Muscle of back (tissue), 11 donors: Measurements from ENCODE around the gene HDGFL2. TPM values are rescaled to one million over a fixed set of nuclear protein-coding genes. Genes with fewer than 3 reads are reported as not detected.

Experiments
- DNase-seq, 3 donors: peaks; one replicate each; pipeline versions ENCODE4 v3.0.0 to v3.0.0-alpha.2; 2013
- polyA plus RNA-seq, 10 donors: library from polyadenylated mRNA; unstranded; fragments of 120-200 nt; gene quantifications; one replicate each; pipeline ENCODE4 v1.2.1, GENCODE V29; 2013; ENCODE audit not compliant: insufficient read length in 10 of 10

The HDGFL2 gene
- polyA plus RNA-seq, 10 donors: 47.3 to 91.9 (median 57.4) TPM

DNA sequence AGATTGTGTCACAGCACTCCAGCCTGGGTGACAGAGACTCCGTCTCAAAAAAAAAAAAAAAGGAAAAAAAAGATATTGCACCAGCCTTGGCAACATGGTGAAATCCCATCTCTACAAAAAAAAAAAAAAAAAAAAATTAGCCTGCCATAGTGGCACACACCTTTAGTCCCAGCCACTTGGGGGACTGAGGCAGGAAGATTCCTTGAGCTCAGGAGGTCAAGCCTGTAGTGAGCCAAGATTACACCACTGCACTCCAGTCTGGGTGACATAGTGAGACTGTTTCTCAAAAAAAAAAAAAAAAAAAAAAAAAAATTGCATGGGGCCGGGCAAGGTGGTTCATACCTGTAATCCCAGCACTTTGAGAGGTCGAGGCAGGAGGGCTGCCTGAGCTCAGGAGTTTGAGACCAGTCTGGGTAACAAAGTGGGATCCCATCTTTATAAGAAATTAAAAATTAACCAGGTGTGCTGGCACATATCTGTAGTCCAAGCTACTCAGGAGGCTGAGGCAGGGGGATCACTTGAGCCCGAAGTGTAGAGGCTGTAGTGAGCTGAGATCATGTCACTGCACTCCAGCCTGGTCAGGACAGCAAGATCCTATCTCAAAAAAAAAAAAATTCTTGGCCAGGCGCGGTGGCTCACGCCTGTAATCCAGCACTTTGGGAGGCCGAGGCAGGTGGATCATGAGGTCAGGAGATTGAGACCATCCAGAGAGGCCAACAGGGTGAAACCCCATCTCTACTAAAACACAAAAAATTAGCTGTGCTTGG is 7.1 kb upstream of the HDGFL2 start:
- no peak for DNase-seq

GRCh38 chr19:4467835-4468234 is 4.3 kb upstream of the HDGFL2 start:
- no peak for DNase-seq

DNA sequence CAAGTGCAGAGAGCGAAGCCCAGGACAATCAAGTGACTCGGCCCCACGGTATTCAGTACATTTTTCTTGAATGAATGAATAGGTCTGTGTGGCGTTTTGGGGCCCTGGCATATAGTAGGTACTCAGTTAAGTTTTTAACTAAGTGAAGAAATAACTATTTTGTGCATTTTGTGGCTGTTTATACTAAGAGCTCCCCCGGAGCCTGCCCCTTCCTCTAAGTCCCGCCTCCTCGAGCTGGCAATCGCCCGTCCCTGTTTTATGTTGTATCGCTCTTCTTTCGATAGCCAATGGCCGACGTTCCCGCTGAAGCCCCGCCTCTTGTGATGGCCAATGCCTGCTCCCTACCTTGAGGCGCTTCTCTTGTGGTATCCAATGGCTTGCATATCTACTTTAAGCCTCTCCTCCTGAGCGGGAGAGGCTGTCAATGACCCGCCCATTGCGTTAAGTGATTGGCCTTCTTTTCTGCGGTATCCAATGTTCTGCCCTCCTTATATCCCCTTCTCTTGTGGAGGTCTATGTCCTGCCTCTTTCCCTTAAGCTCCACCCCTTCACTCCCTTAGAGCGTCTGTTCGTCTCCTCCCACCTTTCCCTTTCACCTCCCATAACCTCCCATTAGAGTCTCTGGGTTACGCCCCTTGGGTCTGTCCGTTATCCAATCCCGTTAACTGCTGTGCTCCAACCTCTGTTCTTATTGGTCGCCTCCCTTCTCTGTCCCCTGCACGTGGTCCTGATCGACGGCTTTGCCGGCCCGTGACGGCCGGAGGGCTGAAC is 509 bp upstream of the HDGFL2 start:
- peak; percentile 99 to 100 (median 100) for DNase-seq

GRCh38 chr19:4473011-4473762 is 1.1 kb downstream of the HDGFL2 start:
- DNase-seq: no peak

GRCh38 chr19:4473763-4474513 is 1.8 kb downstream of the HDGFL2 start:
- DNase-seq: peak in 1 of 3 donors; percentile 25

DNA sequence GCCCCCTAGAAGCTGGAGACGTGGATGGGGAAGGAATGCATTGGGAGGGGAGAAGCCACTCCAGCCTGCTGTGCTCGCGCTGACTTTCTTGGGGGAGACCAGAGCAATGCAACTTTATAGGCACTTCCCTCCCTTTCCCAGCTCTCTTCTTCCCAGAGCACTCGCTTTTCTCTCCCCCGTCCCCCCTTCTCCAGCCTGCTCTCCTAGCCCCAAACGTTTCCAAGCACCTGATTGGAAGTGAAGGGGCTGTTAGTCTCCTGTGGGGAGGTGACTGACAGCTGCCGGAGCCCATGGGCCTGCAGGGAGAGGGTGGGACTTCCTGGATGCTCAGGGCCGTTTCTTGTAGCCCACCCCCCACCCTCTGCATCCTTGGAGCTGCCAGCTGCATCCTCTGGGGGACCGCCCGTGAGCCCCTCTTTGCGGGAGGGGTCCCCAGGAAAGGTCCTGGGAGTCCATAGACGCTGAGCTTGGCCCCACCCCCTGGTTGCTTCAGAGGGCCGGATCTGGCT is 2.5 kb downstream of the HDGFL2 start:
- DNase-seq: peak; percentile 66 to 86 (median 70)

GRCh38 chr19:4477034-4477801 is 5.1 kb downstream of the HDGFL2 start:
- DNase-seq: no peak

DNA sequence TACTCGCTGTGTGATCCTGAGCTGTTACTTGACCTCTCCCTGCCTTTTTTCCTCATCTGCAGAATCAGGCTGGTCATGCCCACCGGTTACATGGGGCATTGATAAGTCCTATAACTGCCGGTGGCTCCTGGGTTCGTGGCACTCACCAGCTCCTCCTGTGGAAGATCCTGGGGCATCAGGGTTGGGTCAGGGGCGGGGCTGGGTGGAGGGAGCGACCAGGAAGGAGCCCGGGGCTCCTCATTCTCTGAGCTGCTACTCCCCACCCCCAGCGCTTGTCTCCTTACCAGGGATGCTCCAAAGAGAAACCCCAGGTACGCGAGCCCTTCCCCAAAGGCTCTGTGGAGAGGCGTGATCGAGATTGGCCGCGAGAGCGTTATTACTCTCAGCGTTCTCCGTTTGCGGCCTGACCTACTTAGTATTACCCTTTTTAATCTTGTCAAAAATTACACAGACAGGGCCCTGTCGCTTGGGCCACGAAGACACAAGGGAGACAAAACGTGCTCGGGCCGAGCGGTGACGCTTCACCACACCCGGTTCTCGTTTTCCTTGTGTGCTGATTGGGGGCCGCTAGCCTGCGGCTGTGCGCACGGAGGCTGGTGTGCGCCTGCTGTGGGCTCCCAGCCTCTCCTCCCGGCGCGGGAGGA is 10.7 kb downstream of the HDGFL2 start:
- no peak for DNase-seq

GRCh38 chr19:4483385-4483784 is 11.3 kb downstream of the HDGFL2 start:
- DNase-seq: no peak

DNA sequence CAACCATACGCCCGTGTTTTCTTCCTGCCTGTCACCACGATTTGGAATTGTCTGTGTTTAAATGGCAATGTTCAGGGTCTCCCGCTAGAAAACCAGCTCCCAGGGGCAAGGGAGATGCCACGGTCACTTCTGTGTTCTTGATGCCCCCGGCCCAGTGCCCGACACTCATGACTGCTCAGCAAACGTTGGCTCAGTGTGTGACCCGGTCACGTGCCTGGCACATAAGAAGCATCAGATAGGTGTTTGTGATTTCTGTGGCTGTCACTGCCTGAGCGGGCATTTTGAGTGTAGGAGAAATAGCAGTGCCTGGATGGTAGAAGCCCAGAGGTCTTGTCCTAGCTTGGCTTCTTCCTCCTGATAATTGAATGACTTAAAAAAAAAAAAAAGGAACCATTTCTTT is 15.5 kb downstream of the HDGFL2 start:
- DNase-seq: no peak

GRCh38 chr19:4488496-4488895 is 16.4 kb downstream of the HDGFL2 start:
- no peak for DNase-seq

DNA sequence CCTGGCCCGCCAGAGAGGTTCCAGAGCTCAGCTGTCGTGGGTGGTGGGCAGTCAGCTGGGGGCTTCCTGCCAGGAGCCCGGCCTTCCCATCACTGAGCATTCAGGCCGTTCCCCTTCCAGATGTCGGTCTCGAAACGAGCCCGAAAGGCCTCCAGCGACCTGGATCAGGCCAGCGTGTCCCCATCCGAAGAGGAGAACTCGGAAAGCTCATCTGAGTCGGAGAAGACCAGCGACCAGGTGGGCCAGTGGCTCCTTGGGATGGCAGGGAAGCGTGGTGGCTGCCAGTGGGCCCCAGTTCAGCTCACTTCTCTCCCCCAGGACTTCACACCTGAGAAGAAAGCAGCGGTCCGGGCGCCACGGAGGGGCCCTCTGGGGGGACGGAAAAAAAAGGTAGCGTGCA is 19.3 kb downstream of the HDGFL2 start:
- DNase-seq: no peak

DNA sequence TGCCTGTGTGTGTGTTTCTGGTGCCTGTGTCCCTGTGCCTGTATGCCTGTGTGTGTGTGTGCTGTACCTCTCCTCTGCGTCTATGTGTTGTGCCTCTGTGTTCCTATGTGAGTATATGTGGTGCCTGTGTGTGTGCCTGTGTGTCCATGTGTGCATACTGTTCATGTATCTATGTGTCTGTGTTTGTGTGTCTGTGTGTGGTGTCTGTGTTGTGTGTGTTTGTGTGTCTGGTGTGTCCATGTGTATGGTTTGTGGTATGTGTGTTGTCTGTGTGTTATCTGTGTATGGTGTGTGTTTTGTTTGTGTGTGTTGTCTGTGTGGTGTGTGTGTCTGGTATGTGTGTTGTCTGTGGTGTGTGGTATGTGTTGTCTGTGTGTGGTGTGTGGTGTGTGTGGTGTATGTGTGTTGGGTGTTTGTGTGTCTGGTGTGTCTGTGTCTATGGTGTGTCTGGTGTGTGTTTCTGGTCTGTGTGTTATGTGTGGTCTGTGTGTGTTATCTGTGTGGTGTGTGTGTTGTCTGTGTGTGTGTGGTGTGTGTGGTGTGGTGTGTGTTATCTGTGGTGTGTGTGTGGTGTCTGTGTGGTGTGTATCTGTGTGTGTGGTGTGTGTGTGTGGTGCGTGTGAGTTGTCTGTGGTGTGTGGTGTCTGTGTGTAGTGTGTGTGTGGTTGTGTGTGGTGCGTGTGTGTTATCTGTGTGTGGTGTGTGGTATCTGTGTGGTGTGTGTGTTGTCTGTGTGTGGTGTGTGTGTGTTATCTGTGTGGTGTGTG is 20.4 kb downstream of the HDGFL2 start:
- no peak for DNase-seq

DNA sequence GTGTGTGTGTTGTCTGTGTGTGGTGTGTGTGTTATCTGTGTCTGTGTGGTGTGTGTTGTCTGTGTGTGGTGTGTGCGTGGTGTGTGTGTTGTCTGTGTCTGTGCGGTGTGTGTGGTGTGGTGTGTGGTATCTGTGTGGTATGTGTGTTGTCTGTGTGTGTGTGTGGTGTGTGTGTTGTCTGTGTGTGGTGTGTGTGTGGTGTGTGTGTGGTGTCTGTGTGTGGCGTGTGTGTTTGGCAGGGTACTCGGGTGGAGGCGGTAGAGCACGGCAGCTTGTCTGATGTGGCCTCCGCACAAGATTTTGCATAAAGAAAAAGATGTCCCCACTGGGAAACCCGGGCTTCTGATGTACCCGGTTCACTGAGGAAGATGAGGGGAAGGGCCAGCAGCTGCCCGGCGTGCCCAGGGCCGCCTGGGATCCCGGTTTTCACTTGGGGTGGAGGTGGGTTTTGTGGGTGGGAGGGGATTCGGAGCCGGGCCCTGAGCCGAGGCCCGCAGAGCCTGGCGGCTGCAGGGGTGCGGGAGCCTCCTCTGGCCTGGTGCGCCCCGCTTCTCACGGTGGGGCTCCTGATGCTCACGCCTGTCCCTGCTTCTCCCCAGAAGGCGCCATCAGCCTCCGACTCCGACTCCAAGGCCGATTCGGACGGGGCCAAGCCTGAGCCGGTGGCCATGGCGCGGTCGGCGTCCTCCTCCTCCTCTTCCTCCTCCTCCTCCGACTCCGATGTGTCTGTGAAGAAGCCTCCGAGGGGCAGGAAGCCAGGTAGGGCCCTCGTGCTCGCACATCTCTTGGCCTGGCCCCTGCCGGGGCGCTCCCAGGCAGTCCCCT is 21.2 kb downstream of the HDGFL2 start:
- no peak for DNase-seq

GRCh38 chr19:4493929-4494690 is 22.0 kb downstream of the HDGFL2 start:
- DNase-seq: no peak

DNA sequence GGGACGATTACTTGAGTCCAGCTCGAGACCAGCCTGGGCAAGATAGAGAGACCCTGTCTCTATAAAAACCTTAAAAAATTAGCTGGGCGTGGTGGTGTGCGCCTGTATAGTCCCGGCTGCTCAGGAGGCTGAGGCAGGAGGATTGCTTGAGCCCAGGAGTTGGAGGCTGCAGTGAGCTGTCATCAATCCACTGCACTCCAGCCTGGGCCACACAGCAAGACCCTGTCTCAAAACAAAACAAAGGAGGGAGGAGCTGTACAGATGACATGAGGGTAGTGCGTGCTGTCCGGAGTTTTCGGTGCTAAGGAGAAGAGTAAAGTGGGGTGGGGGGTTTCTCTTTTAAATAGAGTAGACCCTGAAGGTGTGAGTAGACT is 22.6 kb downstream of the HDGFL2 start:
- DNase-seq: no peak

DNA sequence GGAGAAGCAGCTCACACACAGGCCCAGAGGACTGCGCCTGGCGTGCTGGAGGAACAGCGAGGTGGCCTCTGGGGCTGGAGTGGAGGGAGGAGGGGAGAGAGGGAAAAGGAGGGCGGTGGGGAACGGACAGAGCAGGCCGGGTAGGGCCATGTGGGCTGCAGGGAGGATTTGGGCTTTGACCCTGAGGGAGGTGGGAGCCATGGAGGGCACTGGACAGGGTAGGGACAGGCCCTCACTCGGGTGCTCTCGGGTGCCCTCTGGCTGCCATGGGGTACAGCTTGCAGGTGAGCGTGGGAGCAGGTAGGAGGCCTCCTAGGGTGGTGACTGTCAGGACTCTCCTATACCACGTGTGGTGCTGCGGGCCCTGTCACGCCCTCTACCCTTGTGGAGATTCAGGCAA is 23.4 kb downstream of the HDGFL2 start:
- DNase-seq: no peak

DNA sequence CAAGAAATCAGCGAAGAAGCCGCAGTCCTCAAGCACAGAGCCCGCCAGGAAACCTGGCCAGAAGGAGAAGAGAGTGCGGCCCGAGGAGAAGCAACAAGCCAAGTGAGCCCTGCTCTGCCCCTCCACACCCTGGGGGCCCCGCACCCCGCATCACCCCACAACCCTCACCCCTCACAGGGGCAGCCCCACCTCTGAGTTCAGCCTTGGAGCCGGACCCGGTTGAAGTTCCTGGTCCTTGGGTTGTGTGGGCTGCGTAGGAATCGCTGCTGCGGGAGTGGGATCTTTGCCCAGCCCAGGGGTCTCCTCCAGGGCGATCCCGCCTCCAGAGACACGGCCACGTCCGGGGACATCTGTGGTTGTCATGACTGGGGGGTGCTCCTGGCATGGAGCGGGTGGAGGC is 24.2 kb downstream of the HDGFL2 start:
- DNase-seq: no peak
